Measurements from ENCODE around the gene SOX8. TPM values are rescaled to one million over a fixed set of nuclear protein-coding genes. Genes with fewer than 3 reads are reported as not detected.

The SOX8 gene
- total RNA-seq, 4 donors from 2014 or later = under 0.01 to 6.4 (median 1.1) TPM; not detected in 1

DNA sequence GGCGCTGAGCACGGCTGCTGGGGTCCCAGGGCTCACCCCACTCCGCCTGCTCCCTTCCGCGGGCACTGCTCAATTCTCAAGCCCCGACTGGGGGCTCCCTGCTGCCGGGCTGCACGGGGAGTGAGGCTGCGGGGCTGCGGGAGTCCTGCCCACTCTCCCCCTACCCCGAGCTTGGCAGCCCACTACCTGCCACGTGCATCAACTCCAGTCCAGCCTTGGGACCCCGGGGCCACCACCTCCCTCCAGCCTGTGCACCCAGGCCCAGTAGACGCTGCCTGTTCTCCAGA lies 47.6 kb downstream of the SOX8 start:
- TF ChIP-seq CTCF (IDR thresholded peaks at IDR 0.05) (no peak), POLR2A (IDR thresholded peaks at IDR 0.05) (no peak)
- H3K36me3 ChIP-seq = no peaks in the 10 kb centered on the region
- DNase-seq = no peak
- no peaks in the 10 kb centered on the region for H3K4me1 ChIP-seq
- intact Hi-C loops (cut with DNase I; ENCODE audit: low total_unique reads) = no loop called here
- no peaks in the 10 kb centered on the region for H3K9me3 ChIP-seq
- H3K4me3 ChIP-seq = no peak overlapping the region
- no peaks in the 10 kb centered on the region for H3K27me3 ChIP-seq
- H3K27ac ChIP-seq = no peak overlapping the region

- intact Hi-C loops (cut with DNase I; ENCODE audit: low total_unique reads) = no loop called here
- H3K27me3 ChIP-seq = no peaks in the 10 kb centered on the region
- H3K4me3 ChIP-seq = no peak overlapping the region
- H3K4me1 ChIP-seq = no peaks in the 10 kb centered on the region
- H3K36me3 ChIP-seq = no peaks in the 10 kb centered on the region
- H3K9me3 ChIP-seq = no peaks in the 10 kb centered on the region
- TF ChIP-seq CTCF (IDR thresholded peaks at IDR 0.05) (no peak), POLR2A (IDR thresholded peaks at IDR 0.05) (no peak)
- H3K27ac ChIP-seq = no peak overlapping the region
- no peak for DNase-seq
These were observed 48.9 kb downstream of the SOX8 start for GRCh38 chr16:1030473-1030901.

DNA sequence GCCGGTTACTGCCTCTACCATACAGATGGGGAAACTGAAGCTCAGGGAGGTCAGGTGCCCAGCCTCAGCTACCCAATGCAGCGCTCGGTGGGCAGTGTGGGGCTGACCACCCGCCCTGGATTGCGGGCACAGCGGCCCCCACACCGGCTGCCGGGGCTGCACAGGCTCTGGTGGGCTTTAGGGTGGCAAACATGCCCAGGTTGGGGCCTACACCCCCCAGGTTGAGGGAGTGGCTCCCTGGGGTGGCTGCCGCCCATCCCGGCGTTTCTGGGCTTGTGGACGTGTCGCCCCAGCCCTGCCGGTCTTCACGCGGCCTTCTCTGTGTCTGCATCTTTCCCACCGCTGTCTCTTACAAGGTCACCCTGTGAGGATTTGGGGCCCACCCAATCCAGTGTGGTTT lies 50.1 kb downstream of the SOX8 start:
- TF ChIP-seq POLR2A (IDR thresholded peaks at IDR 0.05) = no peak
- TF ChIP-seq CTCF (IDR thresholded peaks at IDR 0.05) = no peak
- Histone ChIP-seq H3K27ac (no peak overlapping the region), H3K4me1 (no peaks in the 10 kb centered on the region), H3K4me3 (no peak overlapping the region), H3K27me3 (no peaks in the 10 kb centered on the region), H3K9me3 (no peaks in the 10 kb centered on the region), H3K36me3 (no peaks in the 10 kb centered on the region)
- intact Hi-C loops (cut with DNase I; ENCODE audit: low total_unique reads) = no loop called here
- no peak for DNase-seq

DNA sequence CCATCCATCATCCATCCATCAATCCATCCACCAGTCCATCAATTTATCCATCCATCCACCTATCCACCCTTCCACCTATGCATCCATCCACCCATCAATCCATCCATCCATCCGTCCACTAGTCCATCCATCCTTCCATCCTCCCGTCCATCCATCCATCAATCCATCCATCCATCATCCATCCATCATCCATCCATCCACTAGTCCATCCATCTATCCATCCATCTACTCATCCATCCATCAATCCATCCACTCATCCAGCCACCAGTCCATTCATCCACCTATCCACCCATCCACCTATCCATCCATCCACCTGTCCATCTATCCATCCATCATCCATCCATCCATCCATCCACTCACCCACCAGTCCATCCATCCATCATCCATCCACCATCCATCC lies 51.0 kb downstream of the SOX8 start:
- no peak overlapping the region for H3K27ac ChIP-seq
- H3K9me3 ChIP-seq = no peaks in the 10 kb centered on the region
- no peak for DNase-seq
- intact Hi-C loops (cut with DNase I; ENCODE audit: low total_unique reads) = no loop called here
- no peak for TF ChIP-seq POLR2A (IDR thresholded peaks at IDR 0.05)
- TF ChIP-seq CTCF (IDR thresholded peaks at IDR 0.05) = no peak
- no peaks in the 10 kb centered on the region for H3K36me3 ChIP-seq
- peaks cover 0 to 4% of the 10 kb centered on the region in 2 donors for H3K27me3 ChIP-seq
- no peaks in the 10 kb centered on the region for H3K4me1 ChIP-seq
- H3K4me3 ChIP-seq = no peak overlapping the region

DNA sequence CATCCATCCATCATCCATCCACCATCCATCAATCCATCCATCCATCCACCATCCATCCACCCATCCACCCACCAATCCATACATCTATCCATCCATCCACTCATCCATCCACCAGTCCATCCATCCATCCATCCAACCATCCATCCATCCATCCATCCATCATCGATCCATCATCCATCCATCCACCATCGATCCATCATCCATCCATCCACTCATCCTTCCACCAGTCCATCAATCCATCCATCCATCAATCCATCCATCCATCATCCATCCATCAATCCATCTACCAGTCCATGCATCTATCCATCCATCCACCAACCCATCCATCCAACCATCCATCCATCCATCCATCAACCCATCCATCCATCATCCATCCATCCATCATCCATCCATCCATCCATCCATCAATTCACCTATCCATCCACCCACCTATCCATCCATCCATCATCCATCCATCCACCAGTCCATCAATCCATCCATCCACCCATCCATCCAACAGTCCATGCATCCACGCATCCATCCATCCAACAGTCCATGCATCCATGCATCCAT lies 51.6 kb downstream of the SOX8 start:
- intact Hi-C loops (cut with DNase I; ENCODE audit: low total_unique reads) = no loop called here
- Histone ChIP-seq H3K27ac (no peak overlapping the region), H3K9me3 (no peaks in the 10 kb centered on the region), H3K4me3 (no peak overlapping the region), H3K36me3 (no peaks in the 10 kb centered on the region), H3K4me1 (no peaks in the 10 kb centered on the region), H3K27me3 (peaks cover 0 to 4% of the 10 kb centered on the region in 2 donors)
- TF ChIP-seq POLR2A (IDR thresholded peaks at IDR 0.05) (no peak), CTCF (IDR thresholded peaks at IDR 0.05) (no peak)
- DNase-seq = no peak
